Glutamatergic neuron (in vitro differentiated cells): ENCODE measurements around the gene KAT6B. TPM values are rescaled to one million over a fixed set of nuclear protein-coding genes. Genes with fewer than 3 reads are reported as not detected.

Source experiments
- DNase-seq: peaks from one replicate; pipeline ENCODE4 v3.0.0; 2022
- H3K27ac Mint-ChIP-seq: one replicate; pipeline ENCODE4 v1.8.0; 2020; ENCODE audit warnings: mild to moderate bottlenecking, mixed read lengths, inconsistent platforms; ENCODE audit not compliant: unreplicated experiment
- H3K27me3 Mint-ChIP-seq: one replicate; pipeline ENCODE4 v1.8.0; 2020; ENCODE audit warnings: mild to moderate bottlenecking, moderate library complexity, mixed read lengths, inconsistent platforms; ENCODE audit not compliant: unreplicated experiment
- H3K36me3 Mint-ChIP-seq: one replicate; pipeline ENCODE4 v1.8.0; 2020; ENCODE audit warnings: mild to moderate bottlenecking, mixed read lengths, inconsistent platforms; ENCODE audit not compliant: unreplicated experiment
- H3K4me1 Mint-ChIP-seq: one replicate; pipeline ENCODE4 v1.8.0; 2020; ENCODE audit warnings: mild to moderate bottlenecking, low read depth, mixed read lengths, inconsistent platforms; ENCODE audit not compliant: unreplicated experiment
- H3K4me3 Mint-ChIP-seq: one replicate; pipeline ENCODE4 v1.8.0; 2020; ENCODE audit warnings: mild to moderate bottlenecking, mixed read lengths, inconsistent platforms; ENCODE audit not compliant: unreplicated experiment
- H3K9me3 Mint-ChIP-seq: one replicate; pipeline ENCODE4 v1.8.0; 2020; ENCODE audit warnings: mild to moderate bottlenecking, moderate library complexity, mixed read lengths, inconsistent platforms; ENCODE audit not compliant: unreplicated experiment
- total RNA-seq: library from RNA; stranded (reverse); fragmentation: NEBNext Ultra II Directional; extraction: Animal tissue kit (Norgen Biotek cat#: 25700); gene quantifications from one replicate; pipeline ENCODE4 v1.2.1, GENCODE V29; 2021; ENCODE audit not compliant: unreplicated experiment
- TF ChIP-seq, protein P1 (sequence below): fragments of 200-600 bp; sonication (generic); IDR thresholded peaks from one replicate; pipeline ENCODE4 v1.5.0; 2021; ENCODE audit not compliant: partially characterized antibody, unreplicated experiment

The KAT6B gene
- total RNA-seq, 1 donor from 2014 or later: 75.3 TPM

DNA sequence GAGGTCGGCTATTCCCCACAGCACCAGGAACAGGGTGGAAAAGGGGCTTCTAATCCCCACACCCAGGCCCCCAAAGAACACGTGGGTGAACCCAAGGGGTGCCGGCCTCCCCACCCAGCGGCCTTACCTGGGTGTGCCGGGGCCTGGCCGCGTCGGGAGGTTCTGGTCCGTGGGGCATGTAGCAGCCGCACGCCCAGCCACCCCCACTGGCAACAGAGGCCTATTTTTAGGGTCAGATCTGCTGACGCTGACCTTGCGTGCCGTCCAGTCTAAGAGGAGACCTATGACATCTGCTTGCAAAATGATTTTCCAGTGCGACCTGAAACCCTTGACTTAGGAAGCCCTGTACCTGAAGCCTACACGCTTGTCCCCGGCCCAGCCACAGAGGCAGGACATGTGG is 247.0 kb downstream of the KAT6B start:
- Mint-ChIP-seq H3K4me1 (peaks cover 11% of the 10 kb centered on the region), H3K27ac (no peak overlapping the region), H3K4me3 (no peak overlapping the region), H3K27me3 (peaks cover 4% of the 10 kb centered on the region), H3K36me3 (no peaks in the 10 kb centered on the region), H3K9me3 (peaks cover 2% of the 10 kb centered on the region)
- DNase-seq: no peak
- TF ChIP-seq, protein P1, sequence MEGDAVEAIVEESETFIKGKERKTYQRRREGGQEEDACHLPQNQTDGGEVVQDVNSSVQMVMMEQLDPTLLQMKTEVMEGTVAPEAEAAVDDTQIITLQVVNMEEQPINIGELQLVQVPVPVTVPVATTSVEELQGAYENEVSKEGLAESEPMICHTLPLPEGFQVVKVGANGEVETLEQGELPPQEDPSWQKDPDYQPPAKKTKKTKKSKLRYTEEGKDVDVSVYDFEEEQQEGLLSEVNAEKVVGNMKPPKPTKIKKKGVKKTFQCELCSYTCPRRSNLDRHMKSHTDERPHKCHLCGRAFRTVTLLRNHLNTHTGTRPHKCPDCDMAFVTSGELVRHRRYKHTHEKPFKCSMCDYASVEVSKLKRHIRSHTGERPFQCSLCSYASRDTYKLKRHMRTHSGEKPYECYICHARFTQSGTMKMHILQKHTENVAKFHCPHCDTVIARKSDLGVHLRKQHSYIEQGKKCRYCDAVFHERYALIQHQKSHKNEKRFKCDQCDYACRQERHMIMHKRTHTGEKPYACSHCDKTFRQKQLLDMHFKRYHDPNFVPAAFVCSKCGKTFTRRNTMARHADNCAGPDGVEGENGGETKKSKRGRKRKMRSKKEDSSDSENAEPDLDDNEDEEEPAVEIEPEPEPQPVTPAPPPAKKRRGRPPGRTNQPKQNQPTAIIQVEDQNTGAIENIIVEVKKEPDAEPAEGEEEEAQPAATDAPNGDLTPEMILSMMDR: no peak

DNA sequence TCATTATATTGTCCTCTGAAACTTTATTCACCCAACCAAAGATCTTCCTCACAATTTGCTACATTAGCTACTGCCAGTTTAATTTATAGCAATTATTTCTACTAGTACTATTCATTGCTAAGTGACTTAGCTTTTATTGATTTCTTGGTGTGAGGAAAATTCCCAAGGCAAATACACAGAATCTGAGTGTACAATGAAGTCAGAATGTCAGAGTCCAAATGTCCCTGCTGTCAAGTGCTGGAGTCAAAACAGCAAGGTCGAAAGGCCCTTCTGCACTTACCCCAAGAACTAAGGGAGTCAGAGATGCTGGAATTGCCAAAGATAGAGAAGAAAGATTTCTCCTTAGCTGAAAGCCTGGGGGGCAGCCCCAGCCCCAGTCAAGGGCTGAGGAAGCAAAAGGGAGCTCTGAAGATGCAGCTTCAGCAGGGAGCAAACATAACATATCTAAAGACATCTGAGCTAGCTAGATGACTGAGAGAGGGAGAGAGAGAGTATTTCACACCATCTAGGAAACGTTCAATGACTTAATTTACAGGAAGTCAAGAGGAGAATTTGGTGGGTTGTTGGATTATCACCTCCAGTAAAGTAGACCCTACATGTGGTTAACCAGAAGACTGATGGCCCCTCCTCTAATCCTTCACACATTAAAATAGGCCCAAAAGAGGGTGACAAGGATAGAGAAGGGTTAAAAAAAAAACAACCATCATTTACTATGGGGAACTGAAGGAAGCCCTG is 248.5 kb downstream of the KAT6B start:
- peak overlapping the region; percentile 49 for H3K27ac Mint-ChIP-seq
- H3K36me3 Mint-ChIP-seq: no peaks in the 10 kb centered on the region
- TF ChIP-seq, protein P1: no peak
- H3K4me1 Mint-ChIP-seq: peaks cover 11% of the 10 kb centered on the region
- no peak overlapping the region for H3K4me3 Mint-ChIP-seq
- peaks cover 4% of the 10 kb centered on the region for H3K27me3 Mint-ChIP-seq
- H3K9me3 Mint-ChIP-seq: peaks cover 2% of the 10 kb centered on the region
- no peak for DNase-seq

DNA sequence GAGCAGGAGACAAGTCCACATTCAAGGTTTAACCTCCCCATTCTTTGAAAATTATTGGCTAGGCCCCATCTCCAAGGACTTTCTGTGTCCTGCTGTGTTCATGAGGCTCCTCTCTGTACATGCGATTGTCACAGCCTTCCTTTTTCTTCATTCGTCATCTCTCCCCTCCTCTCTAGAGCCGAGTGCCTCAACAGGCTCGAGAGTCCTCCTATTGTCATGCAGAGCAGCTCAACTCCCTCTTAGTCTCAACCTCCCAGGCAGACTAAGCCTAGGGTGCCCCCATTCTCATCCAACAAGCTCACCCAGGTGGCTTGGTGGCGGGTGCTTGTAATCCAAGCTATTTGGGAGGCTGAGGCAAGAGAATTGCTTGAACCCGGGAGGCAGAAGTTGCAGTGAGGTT is 249.9 kb downstream of the KAT6B start:
- no peak for DNase-seq
- Mint-ChIP-seq H3K27me3 (peaks cover 4% of the 10 kb centered on the region), H3K4me3 (no peak overlapping the region), H3K36me3 (peaks cover 3% of the 10 kb centered on the region), H3K9me3 (peaks cover 2% of the 10 kb centered on the region), H3K27ac (no peak overlapping the region), H3K4me1 (peaks cover 9% of the 10 kb centered on the region)
- TF ChIP-seq, protein P1: no peak

DNA sequence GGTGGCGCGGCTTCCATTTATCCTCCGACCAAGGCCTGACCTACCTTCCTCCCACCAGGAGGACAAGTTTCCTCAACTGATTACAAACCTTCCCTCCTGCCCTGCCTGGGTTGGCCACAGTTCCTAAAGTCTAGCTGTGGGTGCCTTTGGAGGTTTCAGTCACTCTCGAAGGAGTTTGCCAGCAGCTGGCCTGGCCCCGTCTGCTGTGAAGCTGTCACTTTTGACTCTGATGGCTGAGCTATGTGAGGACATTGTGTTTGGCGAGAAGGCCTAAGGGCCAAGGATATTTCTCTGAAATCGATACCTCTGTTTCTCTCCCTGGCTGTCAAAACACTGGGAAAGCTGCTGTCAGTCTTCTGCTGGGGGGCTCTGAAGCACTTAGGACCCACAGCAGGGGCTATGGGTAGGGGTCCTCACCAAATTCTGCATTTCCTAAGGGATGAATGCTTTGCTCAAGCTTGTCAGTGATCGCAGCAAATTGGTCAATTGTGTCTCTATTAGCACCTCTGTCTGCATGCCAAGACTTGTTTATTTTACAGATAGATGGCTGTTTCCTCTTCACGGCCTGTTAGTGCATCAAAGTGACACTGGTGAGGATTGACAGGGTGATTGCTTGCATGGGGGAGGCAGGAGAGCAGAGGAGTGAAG is 253.2 kb downstream of the KAT6B start:
- peaks cover 7% of the 10 kb centered on the region for H3K4me1 Mint-ChIP-seq
- H3K36me3 Mint-ChIP-seq: peaks cover 6% of the 10 kb centered on the region
- no peak overlapping the region for H3K4me3 Mint-ChIP-seq
- no peak for DNase-seq
- H3K27me3 Mint-ChIP-seq: peaks cover 4% of the 10 kb centered on the region
- TF ChIP-seq, protein P1: no peak
- H3K27ac Mint-ChIP-seq: no peak overlapping the region
- peaks cover 2% of the 10 kb centered on the region for H3K9me3 Mint-ChIP-seq

DNA sequence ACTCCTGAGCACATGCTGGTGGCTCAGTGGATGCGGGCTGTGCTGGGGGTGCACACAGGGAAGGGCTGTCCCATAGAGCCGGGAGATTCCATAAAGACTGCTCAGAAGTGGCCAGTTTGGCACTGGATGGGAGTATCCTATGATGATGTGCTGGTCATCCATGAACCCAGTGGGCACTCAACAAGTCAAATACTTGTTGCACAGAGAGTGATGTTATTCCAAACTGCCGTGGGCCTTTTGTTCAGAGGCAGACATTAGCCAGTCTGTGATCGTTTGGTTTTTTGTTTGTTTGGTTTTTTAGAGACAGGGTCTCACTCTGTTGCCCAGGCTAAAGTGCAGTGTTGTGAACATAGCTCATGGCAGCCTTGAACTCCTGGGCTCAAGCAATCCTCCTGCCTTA is 254.2 kb downstream of the KAT6B start:
- peak overlapping the region; percentile 22 for H3K27ac Mint-ChIP-seq
- no peak overlapping the region for H3K4me3 Mint-ChIP-seq
- no peak for DNase-seq
- H3K9me3 Mint-ChIP-seq: peaks cover 2% of the 10 kb centered on the region
- TF ChIP-seq, protein P1: no peak
- H3K36me3 Mint-ChIP-seq: peaks cover 6% of the 10 kb centered on the region
- peaks cover 4% of the 10 kb centered on the region for H3K27me3 Mint-ChIP-seq
- H3K4me1 Mint-ChIP-seq: peaks cover 7% of the 10 kb centered on the region
